Fibroblast of mammary gland (primary cell): ENCODE data around the gene RAI14.
"Not testable (repeated sequence)": the region's sequence is repeated elsewhere in the genome, so short reads cannot be mapped to it uniquely, and the experiment has no call there.

Experiments used
- DNase-seq: peaks from one replicate; pipeline ENCODE4 v3.0.0-alpha.2; 2010; ENCODE audit warnings: low read depth
- H3K4me3 ChIP-seq: 2 replicates; pipeline ENCODE4 v1.5.1; 2011; ENCODE audit warnings: low read depth, mild to moderate bottlenecking, low read length, moderate library complexity; ENCODE audit not compliant: control insufficient read depth
- CTCF ChIP-seq: conservative IDR thresholded peaks from 2 replicates; pipeline ENCODE4 v1.5.1; 2011; ENCODE audit warnings: low read depth, low read length, inconsistent platforms; ENCODE audit not compliant: control insufficient read depth, insufficient read depth

RAI14 gene

GRCh38 chr5:34748431-34748830 is 92.3 kb downstream of the RAI14 start:
- H3K4me3 ChIP-seq: no peak overlapping the region
- TF ChIP-seq CTCF: no peak
- DNase-seq: no peak

- no peak overlapping the region for H3K4me3 ChIP-seq
- TF ChIP-seq CTCF: no peak
- peak; percentile 90 for DNase-seq
These were observed 93.3 kb downstream of the RAI14 start for GRCh38 chr5:34749431-34749873.

- no peak for DNase-seq
- TF ChIP-seq CTCF: no peak
- no peak overlapping the region for H3K4me3 ChIP-seq
These were observed 94.1 kb downstream of the RAI14 start for GRCh38 chr5:34750206-34750605.

GRCh38 chr5:34751807-34752736 is 95.9 kb downstream of the RAI14 start:
- TF ChIP-seq CTCF: no peak
- DNase-seq: peak; percentile 80
- no peak overlapping the region for H3K4me3 ChIP-seq

- peak; percentile 53 for DNase-seq
- H3K4me3 ChIP-seq: not testable (repeated sequence)
These were observed 97.1 kb downstream of the RAI14 start for GRCh38 chr5:34753236-34753635.

GRCh38 chr5:34755926-34756325 is 99.8 kb downstream of the RAI14 start:
- no peak for DNase-seq
- no peak for TF ChIP-seq CTCF
- H3K4me3 ChIP-seq: no peak overlapping the region

- DNase-seq: no peak
- TF ChIP-seq CTCF: no peak
- no peak overlapping the region for H3K4me3 ChIP-seq
These were observed 100.9 kb downstream of the RAI14 start for GRCh38 chr5:34756781-34757624.
